Parathyroid adenoma (tissue), 2 donors: Measurements from ENCODE around the gene CCDC12.
A peak's percentile ranks its signal among the peaks of the same experiment; 100 is the strongest.

ENCODE experiments used
- H2AFZ ChIP-seq: fragments of 300-600 bp; sonication (generic); one replicate; pipeline ENCODE4 v1.7.0; 2017; ENCODE audit warnings: antibody characterized with exemption, mild to moderate bottlenecking
- H3K27ac ChIP-seq: fragments of 300-600 bp; sonication (generic); one replicate; pipeline ENCODE4 v1.7.0; 2017
- H3K27me3 ChIP-seq: fragments of 300-600 bp; sonication (generic); one replicate; pipeline ENCODE4 v1.7.0; 2017; ENCODE audit warnings: low read length; ENCODE audit not compliant: control insufficient read depth, insufficient read depth
- H3K36me3 ChIP-seq: fragments of 300-600 bp; sonication (generic); one replicate; pipeline ENCODE4 v1.7.0; 2017; ENCODE audit warnings: low read length; ENCODE audit not compliant: control insufficient read depth, insufficient read depth
- H3K4me1 ChIP-seq: fragments of 300-600 bp; sonication (generic); one replicate; pipeline ENCODE4 v1.7.0; 2017; ENCODE audit warnings: control low read depth
- H3K4me2 ChIP-seq: fragments of 300-600 bp; sonication (generic); one replicate; pipeline ENCODE4 v1.7.0; 2017; ENCODE audit warnings: low read length
- H3K4me3 ChIP-seq: fragments of 300-600 bp; sonication (generic); one replicate; pipeline ENCODE4 v1.7.0; 2017; ENCODE audit warnings: low read depth, low read length
- H3K79me2 ChIP-seq: fragments of 300-600 bp; sonication (generic); one replicate; pipeline ENCODE4 v1.7.0; 2017; ENCODE audit warnings: control low read depth
- H3K9ac ChIP-seq: fragments of 300-600 bp; sonication (generic); one replicate; pipeline ENCODE4 v1.7.0; 2017; ENCODE audit warnings: mild to moderate bottlenecking
- H3K9me3 ChIP-seq: fragments of 300-600 bp; sonication (generic); one replicate; pipeline ENCODE4 v1.7.0; 2017; ENCODE audit warnings: low read length; ENCODE audit not compliant: control insufficient read depth
- TF ChIP-seq, protein P1 (sequence below): fragments of 300-600 bp; sonication (generic); IDR thresholded peaks from one replicate; pipeline ENCODE4 v1.7.0; 2017; ENCODE audit warnings: antibody characterized with exemption, mild to moderate bottlenecking
- donor health status: primary hyperparathyroidism.

The CCDC12 gene

DNA sequence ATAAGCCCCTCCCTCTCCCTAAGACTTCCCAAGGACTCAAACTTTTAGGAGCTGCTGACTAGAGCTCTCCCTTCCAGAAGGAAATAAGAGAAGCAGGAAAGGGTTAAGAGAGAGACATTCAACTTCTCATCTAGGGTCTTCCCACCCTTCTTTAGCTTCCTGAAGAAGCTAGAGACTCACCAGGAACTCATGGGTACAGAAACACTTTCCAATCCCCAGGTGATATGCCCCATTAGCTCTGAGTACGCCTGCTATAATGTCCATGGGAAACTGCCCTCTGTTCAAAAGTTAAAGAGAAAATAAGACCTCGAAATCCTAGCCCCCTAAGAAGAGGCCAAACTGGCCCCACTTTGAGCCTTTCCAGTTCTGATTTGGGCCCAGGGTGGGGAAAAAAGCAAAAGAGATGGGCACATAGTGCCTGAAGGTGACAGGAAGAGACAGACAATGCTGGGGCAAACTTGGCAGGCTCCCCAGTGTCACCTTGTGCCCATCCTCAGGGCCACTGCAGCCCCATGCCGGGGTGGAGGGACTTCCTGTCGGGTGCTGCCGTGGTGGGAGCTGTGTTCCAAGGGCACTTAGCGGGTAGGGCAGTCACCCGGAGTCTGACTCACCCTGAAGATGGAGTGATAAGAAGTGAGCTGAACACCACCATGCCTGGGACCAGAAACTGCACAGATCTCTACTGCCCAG lies 29.5 kb downstream of the CCDC12 start:
- peak overlapping the region; percentile 22 for H3K9ac ChIP-seq
- peak overlapping the region; percentile 67 for H3K4me2 ChIP-seq
- peak overlapping the region; percentile 97 for H3K27ac ChIP-seq
- H3K27me3 ChIP-seq: no peaks in the 10 kb centered on the region
- peaks cover 77% of the 10 kb centered on the region for H3K4me1 ChIP-seq
- TF ChIP-seq, protein P1, sequence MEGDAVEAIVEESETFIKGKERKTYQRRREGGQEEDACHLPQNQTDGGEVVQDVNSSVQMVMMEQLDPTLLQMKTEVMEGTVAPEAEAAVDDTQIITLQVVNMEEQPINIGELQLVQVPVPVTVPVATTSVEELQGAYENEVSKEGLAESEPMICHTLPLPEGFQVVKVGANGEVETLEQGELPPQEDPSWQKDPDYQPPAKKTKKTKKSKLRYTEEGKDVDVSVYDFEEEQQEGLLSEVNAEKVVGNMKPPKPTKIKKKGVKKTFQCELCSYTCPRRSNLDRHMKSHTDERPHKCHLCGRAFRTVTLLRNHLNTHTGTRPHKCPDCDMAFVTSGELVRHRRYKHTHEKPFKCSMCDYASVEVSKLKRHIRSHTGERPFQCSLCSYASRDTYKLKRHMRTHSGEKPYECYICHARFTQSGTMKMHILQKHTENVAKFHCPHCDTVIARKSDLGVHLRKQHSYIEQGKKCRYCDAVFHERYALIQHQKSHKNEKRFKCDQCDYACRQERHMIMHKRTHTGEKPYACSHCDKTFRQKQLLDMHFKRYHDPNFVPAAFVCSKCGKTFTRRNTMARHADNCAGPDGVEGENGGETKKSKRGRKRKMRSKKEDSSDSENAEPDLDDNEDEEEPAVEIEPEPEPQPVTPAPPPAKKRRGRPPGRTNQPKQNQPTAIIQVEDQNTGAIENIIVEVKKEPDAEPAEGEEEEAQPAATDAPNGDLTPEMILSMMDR: no peak
- H3K79me2 ChIP-seq: peaks cover 45% of the 10 kb centered on the region
- peak overlapping the region; percentile 28 for H3K4me3 ChIP-seq
- H3K9me3 ChIP-seq: no peaks in the 10 kb centered on the region
- no peaks in the 10 kb centered on the region for H3K36me3 ChIP-seq
- no peak overlapping the region for H2AFZ ChIP-seq

DNA sequence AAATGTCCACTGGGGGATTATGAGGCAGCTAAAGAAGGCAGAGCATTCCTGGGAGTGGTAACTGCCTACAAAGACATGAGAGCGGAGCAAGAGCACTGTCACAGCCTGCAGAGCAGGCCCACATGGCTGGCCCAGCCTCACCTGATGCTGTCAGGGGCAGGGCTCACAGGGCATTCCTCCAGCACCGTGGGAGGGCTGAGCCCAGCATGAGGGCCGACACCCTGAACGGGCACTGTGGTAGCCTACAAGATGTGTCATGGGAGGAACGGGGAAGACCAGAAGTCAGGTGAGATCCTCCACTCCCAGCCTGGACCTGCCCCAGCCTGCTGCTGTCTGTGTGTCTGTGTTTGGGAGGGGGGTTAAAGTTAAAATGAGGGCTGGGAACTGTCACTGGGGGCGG lies 30.1 kb downstream of the CCDC12 start:
- Histone ChIP-seq H3K79me2 (peaks cover 43% of the 10 kb centered on the region), H3K9me3 (no peaks in the 10 kb centered on the region), H3K27me3 (no peaks in the 10 kb centered on the region), H3K4me2 (peak overlapping the region; percentile 67), H3K27ac (peak overlapping the region; percentile 97), H3K4me3 (peak overlapping the region; percentile 12), H3K36me3 (no peaks in the 10 kb centered on the region), H3K4me1 (peaks cover 77% of the 10 kb centered on the region), H2AFZ (no peak overlapping the region), H3K9ac (peak overlapping the region; percentile 22)
- TF ChIP-seq, protein P1: no peak

DNA sequence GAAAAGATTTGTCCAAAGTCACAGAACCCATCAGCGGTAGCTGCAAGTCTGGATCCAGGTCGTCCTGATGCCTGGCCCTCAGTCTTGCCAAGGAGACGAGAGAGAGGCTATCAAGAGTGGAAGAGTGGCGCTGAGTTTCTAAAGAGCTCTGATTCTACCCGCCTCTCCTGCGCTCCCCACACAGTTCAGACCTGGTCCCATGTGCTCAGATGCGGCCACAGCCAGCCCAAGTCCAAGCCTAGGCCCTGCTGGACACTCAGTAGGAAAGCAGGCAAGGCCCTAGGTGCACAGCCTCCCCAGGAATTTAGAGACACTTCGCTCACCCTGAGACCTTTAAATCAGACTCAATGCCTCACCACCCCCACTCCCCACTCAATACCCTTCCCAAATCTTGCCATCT lies 32.4 kb downstream of the CCDC12 start:
- TF ChIP-seq, protein P1: no peak
- H3K4me1 ChIP-seq: peaks cover 79% of the 10 kb centered on the region
- no peak overlapping the region for H3K4me2 ChIP-seq
- H3K36me3 ChIP-seq: no peaks in the 10 kb centered on the region
- peaks cover 42% of the 10 kb centered on the region for H3K79me2 ChIP-seq
- no peaks in the 10 kb centered on the region for H3K9me3 ChIP-seq
- H3K4me3 ChIP-seq: no peak overlapping the region
- no peak overlapping the region for H2AFZ ChIP-seq
- peak overlapping the region; percentile 97 for H3K27ac ChIP-seq
- H3K9ac ChIP-seq: no peak overlapping the region
- no peaks in the 10 kb centered on the region for H3K27me3 ChIP-seq

DNA sequence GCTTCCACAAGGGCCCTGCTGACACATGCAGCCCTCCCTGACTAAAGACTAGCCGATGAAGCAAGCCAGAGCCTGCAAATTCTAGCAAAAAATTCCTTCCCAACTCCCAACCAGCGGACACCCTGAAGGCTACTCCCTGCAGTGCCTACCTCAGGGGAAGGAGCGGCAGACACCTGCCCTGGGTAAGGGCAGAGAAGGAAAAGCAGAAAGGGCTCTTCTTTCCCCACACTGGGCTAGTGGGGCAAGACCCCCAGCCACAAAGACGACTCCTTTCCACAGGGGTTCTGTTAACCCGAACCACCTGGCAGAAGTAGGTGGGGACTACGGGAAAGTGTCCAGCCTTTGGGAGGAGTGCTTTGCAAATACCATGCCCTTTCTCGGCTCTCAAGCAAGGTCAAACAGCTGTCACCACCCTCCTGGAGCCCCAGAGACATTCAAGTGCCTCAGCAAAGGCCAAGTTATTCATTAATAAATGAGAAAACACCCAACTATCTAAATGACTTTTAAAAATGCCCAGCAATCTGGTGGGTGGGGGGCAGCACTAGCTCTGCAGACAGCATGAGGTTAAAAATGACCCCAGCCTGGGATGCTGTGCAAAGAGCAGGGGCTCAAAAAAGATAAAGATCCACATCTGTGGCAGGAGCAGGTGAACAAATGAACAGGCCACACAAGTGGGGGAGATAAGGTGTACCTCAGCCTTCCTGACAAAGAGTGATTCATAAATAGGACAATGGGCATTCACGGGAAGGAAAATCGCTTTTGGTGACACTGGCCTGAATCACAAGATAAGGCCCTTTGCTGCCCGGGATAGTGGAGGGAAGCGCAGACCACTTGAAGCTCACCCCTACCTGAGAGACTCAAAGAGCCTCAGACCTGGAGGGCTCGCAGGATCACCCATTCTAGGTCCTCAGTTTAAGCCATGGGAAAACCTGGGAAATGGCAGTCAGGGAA lies 33.0 kb downstream of the CCDC12 start:
- TF ChIP-seq, protein P1: no peak
- Histone ChIP-seq H3K36me3 (no peaks in the 10 kb centered on the region), H3K9me3 (no peaks in the 10 kb centered on the region), H3K27ac (peak overlapping the region; percentile 78), H3K4me3 (no peak overlapping the region), H3K9ac (no peak overlapping the region), H3K4me2 (peak overlapping the region; percentile 47), H2AFZ (no peak overlapping the region), H3K27me3 (no peaks in the 10 kb centered on the region), H3K4me1 (peaks cover 80% of the 10 kb centered on the region), H3K79me2 (peaks cover 42% of the 10 kb centered on the region)
